WTC11 (cell line): Measurements from ENCODE around the gene SYNGAP1. TPM values are rescaled to one million over a fixed set of nuclear protein-coding genes. Genes with fewer than 3 reads are reported as not detected.

Source experiments
- ATAC-seq: fragments of 200-7000 bp; cut with Tn5 transposase; 2 replicates; pipeline ENCODE4 v1.10.0; 2021; ENCODE audit warnings: mild to moderate bottlenecking, moderate library complexity
- CTCF ChIA-PET: fragments of 300-600 bp; sonication (Branson Sonifier 250); formaldehyde crosslinking; loops from one replicate; lab custom pipeline; 2021; ENCODE audit warnings: antibody characterized with exemption; lab: Charles Lee
- POLR2A ChIA-PET: fragments of 350-600 bp; sonication (Branson Sonifier 250); formaldehyde crosslinking; loops from one replicate; lab custom pipeline; 2021; ENCODE audit warnings: antibody characterized with exemption; lab: Charles Lee
- DNase-seq: peaks from one replicate; pipeline ENCODE4 v3.0.0; 2021; ENCODE audit warnings: low spot score
- H3K27ac Mint-ChIP-seq: 2 replicates; pipeline ENCODE4 v1.8.0; 2021; ENCODE audit warnings: mixed read lengths
- H3K27me3 Mint-ChIP-seq: 2 replicates; pipeline ENCODE4 v1.8.0; 2021; ENCODE audit warnings: low read depth, mild to moderate bottlenecking, moderate library complexity, mixed read lengths
- H3K36me3 Mint-ChIP-seq: 2 replicates; pipeline ENCODE4 v1.8.0; 2021; ENCODE audit warnings: mixed read lengths
- H3K4me1 Mint-ChIP-seq: 2 replicates; pipeline ENCODE4 v1.8.0; 2022; ENCODE audit warnings: mixed read lengths
- H3K4me3 Mint-ChIP-seq: 2 replicates; pipeline ENCODE4 v1.8.0; 2021; ENCODE audit warnings: mild to moderate bottlenecking, moderate library complexity, mixed read lengths
- H3K9me3 Mint-ChIP-seq: 2 replicates; pipeline ENCODE4 v1.8.0; 2021; ENCODE audit warnings: mixed read lengths
- ATF6 ChIP-seq: sonication (generic); formaldehyde crosslinking; IDR thresholded peaks from 2 replicates; pipeline ENCODE4 v1.8.1; 2023; ENCODE audit warnings: mild to moderate bottlenecking, missing genetic modification reagents
- FOXK1 ChIP-seq: sonication (generic); formaldehyde crosslinking; IDR thresholded peaks from 2 replicates; pipeline ENCODE4 v1.8.0; 2022; ENCODE audit warnings: mild to moderate bottlenecking, moderate library complexity, missing genetic modification reagents
- GABPB1 ChIP-seq: sonication (generic); formaldehyde crosslinking; IDR thresholded peaks from 2 replicates; pipeline ENCODE4 v1.8.1; 2023; ENCODE audit warnings: mild to moderate bottlenecking, missing genetic modification reagents
- NR2C2 ChIP-seq: sonication (generic); formaldehyde crosslinking; IDR thresholded peaks from 2 replicates; pipeline ENCODE4 v1.8.0; 2022; ENCODE audit warnings: mild to moderate bottlenecking, missing genetic modification reagents
- ZBTB21 ChIP-seq: sonication (generic); formaldehyde crosslinking; IDR thresholded peaks from 2 replicates; pipeline ENCODE4 v1.8.1; 2023; ENCODE audit warnings: mild to moderate bottlenecking, missing genetic modification reagents, borderline replicate concordance
- ZBTB43 ChIP-seq: sonication (generic); formaldehyde crosslinking; IDR thresholded peaks from 2 replicates; pipeline ENCODE4 v1.8.1; 2023; ENCODE audit warnings: mild to moderate bottlenecking, missing genetic modification reagents
- ZNF416 ChIP-seq: fragments of 250-450 bp; sonication (Bioruptor Pico); IDR thresholded peaks from 2 replicates; pipeline ENCODE4 v1.9.0; 2021; ENCODE audit warnings: mild to moderate bottlenecking, inconsistent platforms
- total RNA-seq: library from RNA; stranded (reverse); gene quantifications from 3 replicates; pipeline ENCODE4 v1.2.3, GENCODE V29; 2021
- TF ChIP-seq, protein P1 (sequence below): sonication (generic); formaldehyde crosslinking; IDR thresholded peaks from 2 replicates; pipeline ENCODE4 v1.8.0; 2022; ENCODE audit warnings: mild to moderate bottlenecking, missing genetic modification reagents
- TF ChIP-seq, protein P2 (sequence below): fragments of 250-450 bp; sonication (Bioruptor Pico); conservative IDR thresholded peaks from 2 replicates; pipeline ENCODE4 v1.9.0; 2021; ENCODE audit warnings: mild to moderate bottlenecking
- TF ChIP-seq, protein P3 (sequence below): sonication (generic); formaldehyde crosslinking; IDR thresholded peaks from 2 replicates; pipeline ENCODE4 v1.8.0; 2022; ENCODE audit warnings: missing genetic modification reagents

The SYNGAP1 gene
- total RNA-seq, 1 experiment from 2014 or later, result 139 TPM

DNA sequence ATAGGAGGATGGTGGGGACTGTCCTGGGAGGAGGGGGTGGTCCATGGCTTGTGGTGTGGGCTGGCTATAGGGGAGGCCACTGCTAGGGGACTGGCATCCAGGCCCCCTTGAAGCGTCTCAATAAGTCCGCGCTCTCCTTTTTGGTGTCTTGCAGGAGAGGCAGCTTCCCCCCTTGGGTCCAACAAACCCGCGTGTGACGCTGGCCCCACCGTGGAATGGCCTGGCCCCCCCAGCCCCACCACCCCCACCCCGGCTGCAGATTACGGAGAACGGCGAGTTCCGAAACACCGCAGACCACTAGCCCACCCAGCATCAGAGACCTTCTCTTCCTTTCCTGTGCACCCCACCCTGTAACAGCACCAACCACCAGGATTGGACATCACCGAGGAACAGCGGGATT is 31.7 kb downstream of the SYNGAP1 start (continued):
- TF ChIP-seq ZBTB43, result no peak
- TF ChIP-seq FOXK1 (CRISPR knock-in tag), result no peak
- TF ChIP-seq, protein P1, sequence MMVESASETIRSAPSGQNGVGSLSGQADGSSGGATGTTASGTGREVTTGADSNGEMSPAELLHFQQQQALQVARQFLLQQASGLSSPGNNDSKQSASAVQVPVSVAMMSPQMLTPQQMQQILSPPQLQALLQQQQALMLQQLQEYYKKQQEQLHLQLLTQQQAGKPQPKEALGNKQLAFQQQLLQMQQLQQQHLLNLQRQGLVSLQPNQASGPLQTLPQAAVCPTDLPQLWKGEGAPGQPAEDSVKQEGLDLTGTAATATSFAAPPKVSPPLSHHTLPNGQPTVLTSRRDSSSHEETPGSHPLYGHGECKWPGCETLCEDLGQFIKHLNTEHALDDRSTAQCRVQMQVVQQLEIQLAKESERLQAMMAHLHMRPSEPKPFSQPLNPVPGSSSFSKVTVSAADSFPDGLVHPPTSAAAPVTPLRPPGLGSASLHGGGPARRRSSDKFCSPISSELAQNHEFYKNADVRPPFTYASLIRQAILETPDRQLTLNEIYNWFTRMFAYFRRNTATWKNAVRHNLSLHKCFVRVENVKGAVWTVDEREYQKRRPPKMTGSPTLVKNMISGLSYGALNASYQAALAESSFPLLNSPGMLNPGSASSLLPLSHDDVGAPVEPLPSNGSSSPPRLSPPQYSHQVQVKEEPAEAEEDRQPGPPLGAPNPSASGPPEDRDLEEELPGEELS (CRISPR knock-in tag), result no peak
- TF ChIP-seq ZNF416 (CRISPR knock-in tag), result no peak

- H3K36me3 Mint-ChIP-seq, result peaks cover 42% of the 10 kb centered on the region
- DNase-seq, result no peak
- POLR2A ChIA-PET, result no interaction called here
These were observed 32.6 kb downstream of the SYNGAP1 start for GRCh38 chr6:33452496-33452895.

More at GRCh38 chr6:33452496-33452895, 32.6 kb downstream of the SYNGAP1 start:
- Mint-ChIP-seq H3K4me3 (no peak overlapping the region), H3K27me3 (no peaks in the 10 kb centered on the region), H3K9me3 (no peaks in the 10 kb centered on the region)
- TF ChIP-seq ATF6 (CRISPR knock-in tag), result no peak
- no peak for TF ChIP-seq GABPB1 (CRISPR knock-in tag)
- TF ChIP-seq, protein P2, sequence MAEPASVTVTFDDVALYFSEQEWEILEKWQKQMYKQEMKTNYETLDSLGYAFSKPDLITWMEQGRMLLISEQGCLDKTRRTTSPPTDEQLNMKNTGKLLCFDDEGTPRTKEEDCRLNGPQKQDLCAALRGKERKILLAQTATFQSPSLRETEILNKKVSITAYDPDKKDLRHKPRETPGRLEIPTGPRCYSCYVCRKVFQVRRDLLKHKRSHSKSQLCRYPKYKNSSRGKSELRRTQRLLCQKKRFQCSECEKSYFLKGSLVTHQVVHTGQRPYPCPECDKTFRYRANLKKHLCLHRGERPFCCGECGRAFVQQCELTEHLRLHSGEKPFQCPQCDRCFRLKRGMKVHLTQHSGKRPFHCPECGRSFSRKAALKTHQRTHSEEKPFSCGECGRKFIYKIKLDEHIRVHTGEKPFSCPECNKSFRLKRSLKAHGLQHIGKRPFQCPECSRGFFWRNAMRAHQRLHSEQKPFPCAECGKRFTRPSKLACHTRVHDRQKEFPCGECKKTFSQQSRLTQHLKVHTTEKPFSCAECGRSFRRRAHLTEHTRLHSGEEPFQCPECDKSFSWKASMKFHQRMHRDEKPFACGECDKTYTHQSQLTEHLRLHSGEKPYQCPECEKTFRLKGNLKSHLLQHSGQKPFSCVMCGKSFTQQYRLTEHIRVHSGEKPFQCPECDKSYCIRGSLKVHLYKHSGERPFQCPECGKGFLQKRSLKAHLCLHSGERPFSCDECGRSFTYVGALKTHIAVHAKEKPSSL (CRISPR knock-in tag), result no peak
- no peak for TF ChIP-seq ZBTB21 (CRISPR knock-in tag)
- TF ChIP-seq, protein P1 (CRISPR knock-in tag), result no peak
- no peak for TF ChIP-seq NR2C2 (CRISPR knock-in tag)
- TF ChIP-seq, protein P3, sequence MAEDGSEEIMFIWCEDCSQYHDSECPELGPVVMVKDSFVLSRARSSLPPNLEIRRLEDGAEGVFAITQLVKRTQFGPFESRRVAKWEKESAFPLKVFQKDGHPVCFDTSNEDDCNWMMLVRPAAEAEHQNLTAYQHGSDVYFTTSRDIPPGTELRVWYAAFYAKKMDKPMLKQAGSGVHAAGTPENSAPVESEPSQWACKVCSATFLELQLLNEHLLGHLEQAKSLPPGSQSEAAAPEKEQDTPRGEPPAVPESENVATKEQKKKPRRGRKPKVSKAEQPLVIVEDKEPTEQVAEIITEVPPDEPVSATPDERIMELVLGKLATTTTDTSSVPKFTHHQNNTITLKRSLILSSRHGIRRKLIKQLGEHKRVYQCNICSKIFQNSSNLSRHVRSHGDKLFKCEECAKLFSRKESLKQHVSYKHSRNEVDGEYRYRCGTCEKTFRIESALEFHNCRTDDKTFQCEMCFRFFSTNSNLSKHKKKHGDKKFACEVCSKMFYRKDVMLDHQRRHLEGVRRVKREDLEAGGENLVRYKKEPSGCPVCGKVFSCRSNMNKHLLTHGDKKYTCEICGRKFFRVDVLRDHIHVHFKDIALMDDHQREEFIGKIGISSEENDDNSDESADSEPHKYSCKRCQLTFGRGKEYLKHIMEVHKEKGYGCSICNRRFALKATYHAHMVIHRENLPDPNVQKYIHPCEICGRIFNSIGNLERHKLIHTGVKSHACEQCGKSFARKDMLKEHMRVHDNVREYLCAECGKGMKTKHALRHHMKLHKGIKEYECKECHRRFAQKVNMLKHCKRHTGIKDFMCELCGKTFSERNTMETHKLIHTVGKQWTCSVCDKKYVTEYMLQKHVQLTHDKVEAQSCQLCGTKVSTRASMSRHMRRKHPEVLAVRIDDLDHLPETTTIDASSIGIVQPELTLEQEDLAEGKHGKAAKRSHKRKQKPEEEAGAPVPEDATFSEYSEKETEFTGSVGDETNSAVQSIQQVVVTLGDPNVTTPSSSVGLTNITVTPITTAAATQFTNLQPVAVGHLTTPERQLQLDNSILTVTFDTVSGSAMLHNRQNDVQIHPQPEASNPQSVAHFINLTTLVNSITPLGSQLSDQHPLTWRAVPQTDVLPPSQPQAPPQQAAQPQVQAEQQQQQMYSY (CRISPR knock-in tag), result no peak
- TF ChIP-seq, all 79 proteins: peak for 0
- CTCF ChIA-PET, result interaction anchor here (0.6 to 1.7 kb wide), 2 partner anchors 18 to 248 kb away, joined by 3 to 4 read pairs; no protein-coding TSS in a partner anchor
- no peak for ATAC-seq
- Mint-ChIP-seq H3K27ac (no peak overlapping the region), H3K4me1 (peaks cover 17% of the 10 kb centered on the region)
